ENCODE results near the gene GBF1. TPM values are rescaled to one million over a fixed set of nuclear protein-coding genes. Genes with fewer than 3 reads are reported as not detected.

GBF1 gene
- total and polyA plus RNA-seq, 2 of the 13 experiments (the other 11 are each of a cell fraction or from before 2014, with no cell fraction given), result 17.1 to 21.9 TPM

- Histone ChIP-seq H3K4me3 (replicated peaks in 1 of 3; ENCODE audit: insufficient read depth in 1 of 3, low read depth in 2 of 3, low read length in 3 of 3) (no peak overlapping the region), H3K36me3 (replicated peaks in 1 of 2; ENCODE audit: control insufficient read depth in 1 of 2, insufficient read depth in 2 of 2, low read length in 2 of 2) (peaks cover 7 to 30% of the 10 kb centered on the region in 2 experiments; a peak in 4 of 5 replicates), H2AFZ (ENCODE audit: low read length) (no peak overlapping the region), H3K27me3 (ENCODE audit: control insufficient read depth in 1 of 2, insufficient read depth in 2 of 2, low read length in 2 of 2) (no peaks in the 10 kb centered on the region), H4K20me1 (ENCODE audit: insufficient read depth, low read length) (no peaks in the 10 kb centered on the region), H3K4me1 (ENCODE audit: insufficient read depth, low read length) (no peaks in the 10 kb centered on the region), H3K4me2 (ENCODE audit: low read depth, low read length) (no peak overlapping the region), H3K9ac (ENCODE audit: insufficient read depth, low read depth, low read length) (no peak overlapping the region), H3K79me2 (ENCODE audit: insufficient read depth, low read length) (no peaks in the 10 kb centered on the region), H3K9me3 (ENCODE audit: low read length) (no peaks in the 10 kb centered on the region), H3K27ac (ENCODE audit: extremely low read length, insufficient read depth, low read length) (no peak overlapping the region)
- FAIRE-seq (no peak), DNase-seq (ENCODE audit: low spot score) (no peak), ATAC-seq (no peak)
- in situ Hi-C loops (cut with HindIII; ENCODE audit: extremely low pct_ligation_motif_present, low pct_unique_long_range_greater_than_20kb) (no loop called here), intact Hi-C loops (cut with micrococcal nuclease; ENCODE audit: unreplicated experiment) (no loop called here)
- ChIA-PET CTCF (ENCODE audit: low intra/inter-chr PET ratio, low total read pairs) (no interaction called here), POLR2A (no interaction called here)
- whole genome bisulfite sequencing (ENCODE audit: low lambda C conversion rate), result 98% methylated on average over 3 of the region's 3 CpGs
- BruUV-seq (replicated peaks), result no TSS peak
- TF ChIP-seq, protein P1, sequence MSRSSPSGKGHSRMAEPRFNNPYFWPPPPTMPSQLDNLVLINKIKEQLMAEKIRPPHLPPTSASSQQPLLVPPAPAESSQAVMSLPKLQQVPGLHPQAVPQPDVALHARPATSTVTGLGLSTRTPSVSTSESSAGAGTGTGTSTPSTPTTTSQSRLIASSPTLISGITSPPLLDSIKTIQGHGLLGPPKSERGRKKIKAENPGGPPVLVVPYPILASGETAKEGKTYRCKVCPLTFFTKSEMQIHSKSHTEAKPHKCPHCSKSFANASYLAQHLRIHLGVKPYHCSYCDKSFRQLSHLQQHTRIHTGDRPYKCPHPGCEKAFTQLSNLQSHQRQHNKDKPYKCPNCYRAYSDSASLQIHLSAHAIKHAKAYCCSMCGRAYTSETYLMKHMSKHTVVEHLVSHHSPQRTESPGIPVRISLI (CRISPR knock-in tag; IDR thresholded peaks at IDR 0.05; ENCODE audit: borderline replicate concordance), result no peak
- TF ChIP-seq ZNF709 (CRISPR knock-in tag; IDR thresholded peaks at IDR 0.05) (no peak), ZBED4 (CRISPR knock-in tag; IDR thresholded peaks at IDR 0.05; ENCODE audit: borderline replicate concordance) (no peak), XRCC5 (optimal IDR thresholded peaks at IDR 0.05; ENCODE audit: low read length) (no peak), JARID2 (CRISPR knock-in tag; IDR thresholded peaks at IDR 0.05; ENCODE audit: insufficient replicate concordance) (no peak), FOXA1 (IDR thresholded peaks at IDR 0.05) (no peak), FOXA1 (CRISPR knock-in tag; IDR thresholded peaks at IDR 0.05) (no peak)
- TF ChIP-seq, protein P2, sequence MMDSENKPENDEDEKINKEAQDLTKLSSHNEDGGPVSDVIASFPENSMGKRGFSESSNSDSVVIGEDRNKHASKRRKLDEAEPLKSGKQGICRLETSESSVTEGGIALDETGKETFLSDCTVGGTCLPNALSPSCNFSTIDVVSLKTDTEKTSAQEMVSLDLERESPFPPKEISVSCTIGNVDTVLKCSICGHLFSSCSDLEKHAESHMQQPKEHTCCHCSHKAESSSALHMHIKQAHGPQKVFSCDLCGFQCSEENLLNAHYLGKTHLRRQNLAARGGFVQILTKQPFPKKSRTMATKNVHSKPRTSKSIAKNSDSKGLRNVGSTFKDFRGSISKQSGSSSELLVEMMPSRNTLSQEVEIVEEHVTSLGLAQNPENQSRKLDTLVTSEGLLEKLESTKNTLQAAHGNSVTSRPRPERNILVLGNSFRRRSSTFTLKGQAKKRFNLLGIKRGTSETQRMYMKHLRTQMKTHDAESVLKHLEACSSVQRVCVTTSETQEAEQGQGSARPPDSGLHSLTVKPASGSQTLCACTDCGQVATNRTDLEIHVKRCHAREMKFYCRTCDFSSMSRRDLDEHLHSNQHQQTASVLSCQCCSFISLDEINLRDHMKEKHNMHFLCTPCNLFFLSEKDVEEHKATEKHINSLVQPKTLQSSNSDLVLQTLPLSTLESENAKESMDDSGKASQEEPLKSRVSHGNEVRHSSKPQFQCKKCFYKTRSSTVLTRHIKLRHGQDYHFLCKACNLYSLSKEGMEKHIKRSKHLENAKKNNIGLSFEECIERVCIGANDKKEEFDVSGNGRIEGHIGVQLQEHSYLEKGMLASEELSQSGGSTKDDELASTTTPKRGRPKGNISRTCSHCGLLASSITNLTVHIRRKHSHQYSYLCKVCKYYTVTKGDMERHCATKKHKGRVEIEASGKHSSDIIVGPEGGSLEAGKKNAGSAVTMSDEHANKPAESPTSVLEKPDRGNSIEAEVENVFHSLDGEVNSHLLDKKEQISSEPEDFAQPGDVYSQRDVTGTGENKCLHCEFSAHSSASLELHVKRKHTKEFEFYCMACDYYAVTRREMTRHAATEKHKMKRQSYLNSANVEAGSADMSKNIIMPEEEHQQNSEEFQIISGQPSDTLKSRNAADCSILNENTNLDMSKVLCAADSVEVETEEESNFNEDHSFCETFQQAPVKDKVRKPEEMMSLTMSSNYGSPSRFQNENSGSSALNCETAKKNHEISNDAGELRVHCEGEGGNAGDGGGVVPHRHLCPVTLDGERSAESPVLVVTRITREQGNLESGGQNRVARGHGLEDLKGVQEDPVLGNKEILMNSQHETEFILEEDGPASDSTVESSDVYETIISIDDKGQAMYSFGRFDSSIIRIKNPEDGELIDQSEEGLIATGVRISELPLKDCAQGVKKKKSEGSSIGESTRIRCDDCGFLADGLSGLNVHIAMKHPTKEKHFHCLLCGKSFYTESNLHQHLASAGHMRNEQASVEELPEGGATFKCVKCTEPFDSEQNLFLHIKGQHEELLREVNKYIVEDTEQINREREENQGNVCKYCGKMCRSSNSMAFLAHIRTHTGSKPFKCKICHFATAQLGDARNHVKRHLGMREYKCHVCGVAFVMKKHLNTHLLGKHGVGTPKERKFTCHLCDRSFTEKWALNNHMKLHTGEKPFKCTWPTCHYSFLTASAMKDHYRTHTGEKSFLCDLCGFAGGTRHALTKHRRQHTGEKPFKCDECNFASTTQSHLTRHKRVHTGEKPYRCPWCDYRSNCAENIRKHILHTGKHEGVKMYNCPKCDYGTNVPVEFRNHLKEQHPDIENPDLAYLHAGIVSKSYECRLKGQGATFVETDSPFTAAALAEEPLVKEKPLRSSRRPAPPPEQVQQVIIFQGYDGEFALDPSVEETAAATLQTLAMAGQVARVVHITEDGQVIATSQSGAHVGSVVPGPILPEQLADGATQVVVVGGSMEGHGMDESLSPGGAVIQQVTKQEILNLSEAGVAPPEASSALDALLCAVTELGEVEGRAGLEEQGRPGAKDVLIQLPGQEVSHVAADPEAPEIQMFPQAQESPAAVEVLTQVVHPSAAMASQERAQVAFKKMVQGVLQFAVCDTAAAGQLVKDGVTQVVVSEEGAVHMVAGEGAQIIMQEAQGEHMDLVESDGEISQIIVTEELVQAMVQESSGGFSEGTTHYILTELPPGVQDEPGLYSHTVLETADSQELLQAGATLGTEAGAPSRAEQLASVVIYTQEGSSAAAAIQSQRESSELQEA (CRISPR knock-in tag; IDR thresholded peaks at IDR 0.05; ENCODE audit: not compliant biosample characterization), result no peak
- TF ChIP-seq, protein P3, sequence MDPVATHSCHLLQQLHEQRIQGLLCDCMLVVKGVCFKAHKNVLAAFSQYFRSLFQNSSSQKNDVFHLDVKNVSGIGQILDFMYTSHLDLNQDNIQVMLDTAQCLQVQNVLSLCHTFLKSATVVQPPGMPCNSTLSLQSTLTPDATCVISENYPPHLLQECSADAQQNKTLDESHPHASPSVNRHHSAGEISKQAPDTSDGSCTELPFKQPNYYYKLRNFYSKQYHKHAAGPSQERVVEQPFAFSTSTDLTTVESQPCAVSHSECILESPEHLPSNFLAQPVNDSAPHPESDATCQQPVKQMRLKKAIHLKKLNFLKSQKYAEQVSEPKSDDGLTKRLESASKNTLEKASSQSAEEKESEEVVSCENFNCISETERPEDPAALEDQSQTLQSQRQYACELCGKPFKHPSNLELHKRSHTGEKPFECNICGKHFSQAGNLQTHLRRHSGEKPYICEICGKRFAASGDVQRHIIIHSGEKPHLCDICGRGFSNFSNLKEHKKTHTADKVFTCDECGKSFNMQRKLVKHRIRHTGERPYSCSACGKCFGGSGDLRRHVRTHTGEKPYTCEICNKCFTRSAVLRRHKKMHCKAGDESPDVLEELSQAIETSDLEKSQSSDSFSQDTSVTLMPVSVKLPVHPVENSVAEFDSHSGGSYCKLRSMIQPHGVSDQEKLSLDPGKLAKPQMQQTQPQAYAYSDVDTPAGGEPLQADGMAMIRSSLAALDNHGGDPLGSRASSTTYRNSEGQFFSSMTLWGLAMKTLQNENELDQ (CRISPR knock-in tag; IDR thresholded peaks at IDR 0.05; ENCODE audit: borderline replicate concordance), result no peak
Measured at GRCh38 chr10:102344067-102344466, 98.7 kb downstream of the GBF1 start.
